ENCODE data around the gene BCKDHB.
"Not testable (repeated sequence)": the region's sequence is repeated elsewhere in the genome, so short reads cannot be mapped to it uniquely, and the experiment has no call there.

The BCKDHB gene

DNA sequence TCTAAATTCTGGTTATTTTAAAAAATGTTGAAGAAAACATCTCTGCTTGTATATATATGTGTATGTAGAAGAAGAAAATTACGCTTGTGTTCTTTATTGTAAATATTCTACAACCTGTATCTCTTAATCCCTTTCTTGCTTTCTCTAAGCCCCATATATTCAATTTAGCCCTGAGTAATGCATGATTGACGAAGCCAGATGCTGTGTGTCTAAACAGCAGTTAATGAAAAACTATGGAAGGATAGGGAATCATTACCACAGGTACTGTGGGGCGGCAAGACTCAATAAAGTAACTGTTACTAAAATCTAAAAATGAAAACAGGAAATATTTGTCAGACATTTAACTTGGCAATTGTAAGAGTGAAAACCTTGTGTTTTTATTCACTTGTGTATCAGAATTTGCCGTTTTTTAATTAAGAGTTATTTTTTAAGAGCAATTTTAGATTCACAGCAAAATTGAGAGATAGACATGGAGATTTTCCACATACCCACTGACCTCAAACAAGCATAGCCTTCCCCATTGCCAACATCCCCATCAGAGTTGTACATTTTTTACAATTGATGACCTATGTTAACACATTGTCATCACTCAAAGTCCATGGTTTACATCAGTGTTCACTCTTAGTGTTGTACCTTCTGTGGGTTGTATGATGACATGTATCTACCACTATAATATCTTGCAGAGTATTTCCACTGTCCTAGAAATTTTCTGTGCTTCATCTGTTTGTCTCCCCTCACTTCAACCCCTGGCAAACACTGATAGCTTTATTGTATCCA, 76.7 kb downstream of the BCKDHB start:
- no peaks in the 10 kb centered on the region for H3K36me3 ChIP-seq (ENCODE audit: control insufficient read depth, insufficient read depth, low read length)
- H3K9ac ChIP-seq (ENCODE audit: low read length): no peak overlapping the region
- H3K4me1 ChIP-seq (ENCODE audit: control insufficient read depth, insufficient read depth, low read length): peaks cover 5% of the 10 kb centered on the region
- H3K4me3 ChIP-seq (ENCODE audit: low read length): no peak overlapping the region
- no peaks in the 10 kb centered on the region for H3K27me3 ChIP-seq (ENCODE audit: control insufficient read depth, insufficient read depth, low read length)
- H3K9me3 ChIP-seq (ENCODE audit: control insufficient read depth, low read length): no peaks in the 10 kb centered on the region

GRCh38 chr6:80185492-80185891, 79.0 kb downstream of the BCKDHB start:
- H3K4me1 ChIP-seq (ENCODE audit: control insufficient read depth, insufficient read depth, low read length): peaks cover 5% of the 10 kb centered on the region
- H3K4me3 ChIP-seq (ENCODE audit: low read length): no peak overlapping the region
- no peaks in the 10 kb centered on the region for H3K36me3 ChIP-seq (ENCODE audit: control insufficient read depth, insufficient read depth, low read length)
- no peak overlapping the region for H3K9ac ChIP-seq (ENCODE audit: low read length)
- H3K27me3 ChIP-seq (ENCODE audit: control insufficient read depth, insufficient read depth, low read length): no peaks in the 10 kb centered on the region
- H3K9me3 ChIP-seq (ENCODE audit: control insufficient read depth, low read length): no peaks in the 10 kb centered on the region

DNA sequence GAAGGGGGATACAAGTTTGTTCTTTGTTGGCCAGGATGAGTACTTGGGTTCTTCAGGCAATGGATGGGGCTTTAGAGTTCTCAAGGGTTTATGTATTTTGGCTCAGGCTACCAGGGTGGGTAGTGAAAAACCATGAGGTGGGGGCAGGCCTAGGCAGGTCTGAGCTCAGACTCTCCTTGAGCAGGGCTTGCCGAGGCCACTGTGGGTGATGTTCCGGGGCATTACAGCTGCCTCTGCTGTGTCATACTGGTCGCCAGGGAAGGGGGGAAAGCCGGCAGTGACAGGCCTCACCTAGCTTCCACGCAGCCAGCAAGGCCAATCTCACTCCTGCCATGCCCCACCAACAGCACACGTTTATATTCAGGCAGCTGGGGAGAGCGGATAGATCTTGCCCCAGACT, 79.6 kb downstream of the BCKDHB start:
- H3K27me3 ChIP-seq (ENCODE audit: control insufficient read depth, insufficient read depth, low read length): no peaks in the 10 kb centered on the region
- H3K4me1 ChIP-seq (ENCODE audit: control insufficient read depth, insufficient read depth, low read length): peaks cover 5% of the 10 kb centered on the region
- no peaks in the 10 kb centered on the region for H3K36me3 ChIP-seq (ENCODE audit: control insufficient read depth, insufficient read depth, low read length)
- H3K9ac ChIP-seq (ENCODE audit: low read length): no peak overlapping the region
- no peak overlapping the region for H3K4me3 ChIP-seq (ENCODE audit: low read length)
- H3K9me3 ChIP-seq (ENCODE audit: control insufficient read depth, low read length): no peaks in the 10 kb centered on the region

DNA sequence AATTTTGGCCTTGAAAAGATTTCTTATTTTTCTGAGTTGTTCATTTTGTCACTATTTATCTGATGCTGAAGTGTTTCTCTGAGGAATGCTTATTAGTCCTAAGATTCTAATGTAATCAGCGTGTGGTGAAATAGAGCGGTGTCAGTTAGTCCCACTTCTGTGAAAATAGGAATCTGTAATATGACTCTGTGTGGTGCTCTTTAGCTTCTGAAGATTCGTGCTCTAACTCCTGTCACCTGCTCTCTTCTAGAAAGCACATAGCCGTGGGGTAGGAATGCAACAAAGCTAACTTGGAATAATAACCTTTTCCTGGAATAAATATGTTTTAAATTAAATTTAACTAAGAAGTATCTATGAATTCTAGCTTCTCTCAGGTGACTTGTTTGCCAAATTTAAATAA, 90.4 kb downstream of the BCKDHB start:
- H3K9me3 ChIP-seq (ENCODE audit: control insufficient read depth, low read length): no peaks in the 10 kb centered on the region
- no peaks in the 10 kb centered on the region for H3K4me1 ChIP-seq (ENCODE audit: control insufficient read depth, insufficient read depth, low read length)
- H3K27me3 ChIP-seq (ENCODE audit: control insufficient read depth, insufficient read depth, low read length): no peaks in the 10 kb centered on the region
- H3K9ac ChIP-seq (ENCODE audit: low read length): no peak overlapping the region
- H3K36me3 ChIP-seq (ENCODE audit: control insufficient read depth, insufficient read depth, low read length): no peaks in the 10 kb centered on the region
- H3K4me3 ChIP-seq (ENCODE audit: low read length): no peak overlapping the region

DNA sequence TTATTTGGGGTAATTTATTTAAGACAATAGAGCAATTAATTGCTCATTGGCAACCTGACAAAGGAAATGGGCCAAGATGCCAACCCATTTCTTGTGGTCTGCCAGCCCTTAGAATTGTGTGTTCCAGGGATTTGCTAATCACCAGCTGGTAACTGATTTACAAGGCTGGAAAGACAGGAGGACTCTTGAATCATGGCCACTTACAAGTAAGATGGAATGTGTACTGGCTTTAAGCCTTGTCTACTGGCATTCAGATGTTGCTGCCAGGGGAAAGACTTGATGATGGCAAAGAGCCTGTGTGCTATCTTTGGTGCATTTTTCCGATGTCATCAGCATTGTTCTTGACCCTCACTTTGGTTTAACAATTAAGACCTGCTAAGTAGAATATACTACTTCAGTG, 91.0 kb downstream of the BCKDHB start:
- Histone ChIP-seq H3K9ac (ENCODE audit: low read length) (no peak overlapping the region), H3K27me3 (ENCODE audit: control insufficient read depth, insufficient read depth, low read length) (no peaks in the 10 kb centered on the region), H3K36me3 (ENCODE audit: control insufficient read depth, insufficient read depth, low read length) (no peaks in the 10 kb centered on the region)

DNA sequence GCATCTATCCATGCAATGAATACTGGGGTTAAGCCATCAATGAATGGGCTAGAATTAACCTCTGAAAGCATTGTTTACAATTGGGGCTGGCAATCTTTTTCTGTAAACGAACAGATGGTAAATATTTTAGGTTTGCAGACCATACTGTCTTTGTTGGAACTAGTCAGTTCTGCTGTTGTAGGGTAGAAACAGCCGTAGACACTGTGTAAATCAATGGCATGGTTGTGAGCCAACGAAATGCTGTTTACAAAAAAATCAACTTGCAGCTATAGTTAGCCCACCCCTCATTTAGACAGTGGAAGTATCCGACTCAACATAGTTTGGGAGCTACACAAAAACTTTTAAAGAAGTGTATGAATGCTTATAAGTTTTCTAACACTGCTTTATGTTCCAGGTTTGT, 91.5 kb downstream of the BCKDHB start:
- H3K9me3 ChIP-seq (ENCODE audit: control insufficient read depth, low read length): no peaks in the 10 kb centered on the region
- no peaks in the 10 kb centered on the region for H3K27me3 ChIP-seq (ENCODE audit: control insufficient read depth, insufficient read depth, low read length)
- H3K36me3 ChIP-seq (ENCODE audit: control insufficient read depth, insufficient read depth, low read length): no peaks in the 10 kb centered on the region
- no peaks in the 10 kb centered on the region for H3K4me1 ChIP-seq (ENCODE audit: control insufficient read depth, insufficient read depth, low read length)
- no peak overlapping the region for H3K4me3 ChIP-seq (ENCODE audit: low read length)
- no peak overlapping the region for H3K9ac ChIP-seq (ENCODE audit: low read length)

More for the DNA sequence above, 91.0 kb downstream of the BCKDHB start:
- Histone ChIP-seq H3K4me1 (ENCODE audit: control insufficient read depth, insufficient read depth, low read length) (no peaks in the 10 kb centered on the region), H3K9me3 (ENCODE audit: control insufficient read depth, low read length) (no peaks in the 10 kb centered on the region), H3K4me3 (ENCODE audit: low read length) (no peak overlapping the region)

- no peaks in the 10 kb centered on the region for H3K36me3 ChIP-seq (ENCODE audit: control insufficient read depth, insufficient read depth, low read length)
- H3K4me1 ChIP-seq (ENCODE audit: control insufficient read depth, insufficient read depth, low read length): no peaks in the 10 kb centered on the region
- no peaks in the 10 kb centered on the region for H3K9me3 ChIP-seq (ENCODE audit: control insufficient read depth, low read length)
- no peak overlapping the region for H3K9ac ChIP-seq (ENCODE audit: low read length)
- no peak overlapping the region for H3K4me3 ChIP-seq (ENCODE audit: low read length)
- H3K27me3 ChIP-seq (ENCODE audit: control insufficient read depth, insufficient read depth, low read length): no peaks in the 10 kb centered on the region
Observed at GRCh38 chr6:80203283-80203682, 96.8 kb downstream of the BCKDHB start.

DNA sequence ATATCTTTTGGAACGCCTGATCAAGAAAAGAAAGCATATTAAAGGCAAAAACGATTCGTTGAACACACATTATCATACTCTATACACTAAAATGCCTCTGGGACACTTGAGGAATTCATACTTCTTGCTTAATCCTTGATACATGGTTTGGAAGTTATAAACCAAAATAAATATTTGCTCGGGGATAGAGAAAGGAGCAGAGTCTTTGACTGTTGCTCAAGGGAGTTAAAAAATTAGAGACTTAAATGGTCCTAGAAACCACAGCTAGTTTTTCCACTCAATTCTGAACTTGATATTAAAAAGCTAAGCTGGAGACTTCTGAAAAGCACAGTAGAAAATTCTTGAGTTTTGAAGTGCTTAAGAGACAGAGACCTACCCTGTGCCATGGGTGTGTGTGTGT, 98.9 kb downstream of the BCKDHB start:
- no peak overlapping the region for H3K4me3 ChIP-seq (ENCODE audit: low read length)

DNA sequence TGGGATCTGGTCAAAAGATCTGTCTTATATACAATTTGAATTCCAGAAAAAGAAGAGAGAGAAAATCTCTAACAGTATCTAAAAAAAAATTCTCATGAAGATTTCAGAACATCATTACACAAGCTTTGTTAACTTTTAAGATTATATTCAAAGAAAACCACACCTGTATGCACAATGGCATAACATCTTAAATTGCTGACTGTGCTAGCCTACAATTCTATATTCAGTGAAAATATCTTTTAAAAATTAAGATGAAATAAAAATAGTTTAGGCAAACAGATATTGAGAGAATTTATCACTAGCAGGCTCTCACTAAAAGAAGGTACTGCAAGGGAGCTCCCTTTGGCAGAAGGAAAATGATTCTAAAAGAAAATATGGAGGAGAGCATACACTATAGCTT, 100.3 kb downstream of the BCKDHB start:
- Histone ChIP-seq H3K36me3 (ENCODE audit: control insufficient read depth, insufficient read depth, low read length) (no peaks in the 10 kb centered on the region), H3K27me3 (ENCODE audit: control insufficient read depth, insufficient read depth, low read length) (no peaks in the 10 kb centered on the region), H3K9me3 (ENCODE audit: control insufficient read depth, low read length) (no peaks in the 10 kb centered on the region), H3K4me3 (ENCODE audit: low read length) (no peak overlapping the region), H3K9ac (ENCODE audit: low read length) (no peak overlapping the region), H3K4me1 (ENCODE audit: control insufficient read depth, insufficient read depth, low read length) (peaks cover 14% of the 10 kb centered on the region)

More for the DNA sequence above, 98.9 kb downstream of the BCKDHB start:
- Histone ChIP-seq H3K36me3 (ENCODE audit: control insufficient read depth, insufficient read depth, low read length) (no peaks in the 10 kb centered on the region), H3K9ac (ENCODE audit: low read length) (no peak overlapping the region), H3K27me3 (ENCODE audit: control insufficient read depth, insufficient read depth, low read length) (no peaks in the 10 kb centered on the region), H3K4me1 (ENCODE audit: control insufficient read depth, insufficient read depth, low read length) (no peaks in the 10 kb centered on the region), H3K9me3 (ENCODE audit: control insufficient read depth, low read length) (no peaks in the 10 kb centered on the region)

DNA sequence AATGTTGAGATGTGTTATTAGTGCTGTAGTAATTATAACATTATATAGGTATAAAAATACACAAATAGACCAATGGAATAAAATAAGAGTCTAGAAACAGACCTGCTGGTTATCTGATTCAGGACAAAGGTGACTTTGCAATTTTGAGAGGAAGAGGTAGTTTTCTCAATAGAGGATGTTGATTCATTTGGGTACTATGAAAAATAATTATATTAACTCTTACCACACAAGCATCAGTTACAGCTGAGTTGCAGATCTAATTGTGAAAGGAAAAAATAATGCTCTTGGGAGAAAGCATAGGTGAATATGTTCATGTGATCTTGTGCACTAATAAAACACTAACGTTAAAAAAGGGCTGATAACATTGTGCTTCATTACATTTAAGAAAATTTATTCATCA, 103.0 kb downstream of the BCKDHB start:
- Histone ChIP-seq H3K36me3 (ENCODE audit: control insufficient read depth, insufficient read depth, low read length) (no peaks in the 10 kb centered on the region), H3K4me3 (ENCODE audit: low read length) (no peak overlapping the region), H3K4me1 (ENCODE audit: control insufficient read depth, insufficient read depth, low read length) (peaks cover 25% of the 10 kb centered on the region), H3K9ac (ENCODE audit: low read length) (no peak overlapping the region), H3K27me3 (ENCODE audit: control insufficient read depth, insufficient read depth, low read length) (no peaks in the 10 kb centered on the region), H3K9me3 (ENCODE audit: control insufficient read depth, low read length) (no peaks in the 10 kb centered on the region)

DNA sequence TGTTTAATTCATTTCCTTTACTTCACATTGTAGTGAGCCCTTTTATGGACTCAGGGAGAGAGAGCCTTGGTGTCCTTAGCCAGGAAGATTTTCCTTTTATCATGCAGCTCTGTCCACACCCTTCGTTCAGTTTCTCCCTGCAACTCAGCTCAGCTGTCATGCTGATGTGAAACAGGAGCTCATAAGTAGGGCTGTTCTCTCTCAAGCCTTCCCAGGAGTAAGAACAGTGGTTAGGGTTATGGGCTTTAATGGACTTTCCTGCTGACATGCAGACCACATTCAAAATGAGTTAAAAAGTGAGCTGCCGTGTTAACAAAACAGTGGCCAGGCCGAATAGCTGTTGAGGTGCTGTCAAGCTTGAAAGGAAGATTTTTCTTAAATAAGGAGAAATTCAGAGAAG, 104.1 kb downstream of the BCKDHB start:
- H3K9ac ChIP-seq (ENCODE audit: low read length): no peak overlapping the region
- no peaks in the 10 kb centered on the region for H3K9me3 ChIP-seq (ENCODE audit: control insufficient read depth, low read length)
- no peaks in the 10 kb centered on the region for H3K27me3 ChIP-seq (ENCODE audit: control insufficient read depth, insufficient read depth, low read length)
- no peak overlapping the region for H3K4me3 ChIP-seq (ENCODE audit: low read length)
- peaks cover 25% of the 10 kb centered on the region for H3K4me1 ChIP-seq (ENCODE audit: control insufficient read depth, insufficient read depth, low read length)
- no peaks in the 10 kb centered on the region for H3K36me3 ChIP-seq (ENCODE audit: control insufficient read depth, insufficient read depth, low read length)

DNA sequence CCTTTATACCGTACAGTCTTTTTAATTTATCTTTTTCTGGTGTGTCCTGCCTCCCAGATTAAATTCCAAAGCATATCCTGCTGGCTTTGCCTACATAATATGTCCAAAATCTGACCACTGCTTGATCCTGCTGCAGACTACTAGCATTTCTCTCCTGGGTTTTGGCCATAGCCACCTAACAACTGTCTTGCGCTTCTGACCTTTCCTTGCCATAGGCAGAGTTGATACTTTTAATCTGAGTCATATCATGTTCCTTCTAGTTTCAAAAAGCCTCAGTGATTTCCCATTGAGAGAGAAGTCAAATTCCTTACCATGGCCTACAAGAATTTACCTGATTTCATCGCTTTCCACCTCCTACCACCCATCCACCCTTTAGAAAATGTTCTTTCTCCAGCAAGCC, 104.8 kb downstream of the BCKDHB start:
- no peaks in the 10 kb centered on the region for H3K27me3 ChIP-seq (ENCODE audit: control insufficient read depth, insufficient read depth, low read length)
- peaks cover 25% of the 10 kb centered on the region for H3K4me1 ChIP-seq (ENCODE audit: control insufficient read depth, insufficient read depth, low read length)
- no peaks in the 10 kb centered on the region for H3K36me3 ChIP-seq (ENCODE audit: control insufficient read depth, insufficient read depth, low read length)
- H3K4me3 ChIP-seq (ENCODE audit: low read length): no peak overlapping the region
- H3K9ac ChIP-seq (ENCODE audit: low read length): no peak overlapping the region
- H3K9me3 ChIP-seq (ENCODE audit: control insufficient read depth, low read length): no peaks in the 10 kb centered on the region

GRCh38 chr6:80211890-80212289, 105.4 kb downstream of the BCKDHB start:
- not testable (repeated sequence) for H3K4me3 ChIP-seq (ENCODE audit: low read length); H3K9ac ChIP-seq (ENCODE audit: low read length); H3K27me3 ChIP-seq (ENCODE audit: control insufficient read depth, insufficient read depth, low read length); H3K36me3 ChIP-seq (ENCODE audit: control insufficient read depth, insufficient read depth, low read length); H3K9me3 ChIP-seq (ENCODE audit: control insufficient read depth, low read length)
- peaks cover 25% of the 10 kb centered on the region for H3K4me1 ChIP-seq (ENCODE audit: control insufficient read depth, insufficient read depth, low read length)
